ENCODE results near the gene SRP9. TPM values are rescaled to one million over a fixed set of nuclear protein-coding genes. Genes with fewer than 3 reads are reported as not detected.
"Not testable (repeated sequence)": the region's sequence is repeated elsewhere in the genome, so short reads cannot be mapped to it uniquely, and the experiment has no call there.

Gene SRP9
- total RNA-seq, 1 donor = 330 TPM

GRCh38 chr1:225794954-225795353, 17.3 kb downstream of the SRP9 start:
- TF ChIP-seq CTCF (IDR thresholded peaks at IDR 0.05; ENCODE audit: insufficient read depth, low read length) = no peak
- no peak overlapping the region for H3K4me3 ChIP-seq (ENCODE audit: low read depth, low read length)
- DNase-seq (ENCODE audit: low read depth) = no peak

- DNase-seq (ENCODE audit: low read depth); H3K4me3 ChIP-seq (ENCODE audit: low read depth, low read length): not testable (repeated sequence)
Observed at GRCh38 chr1:225796097-225796496, 18.5 kb downstream of the SRP9 start.

GRCh38 chr1:225801146-225801545, 23.5 kb downstream of the SRP9 start:
- not testable (repeated sequence) for H3K4me3 ChIP-seq (ENCODE audit: low read depth, low read length); DNase-seq (ENCODE audit: low read depth)

GRCh38 chr1:225806249-225806648, 28.6 kb downstream of the SRP9 start:
- H3K4me3 ChIP-seq (ENCODE audit: low read depth, low read length) = no peak overlapping the region
- DNase-seq (ENCODE audit: low read depth) = no peak
- TF ChIP-seq CTCF (IDR thresholded peaks at IDR 0.05; ENCODE audit: insufficient read depth, low read length) = no peak

- not testable (repeated sequence) for H3K4me3 ChIP-seq (ENCODE audit: low read depth, low read length)
Observed at GRCh38 chr1:225806736-225807135, 29.1 kb downstream of the SRP9 start.

GRCh38 chr1:225808136-225808535, 30.5 kb downstream of the SRP9 start:
- no peak overlapping the region for H3K4me3 ChIP-seq (ENCODE audit: low read depth, low read length)
- DNase-seq (ENCODE audit: low read depth) = no peak
- no peak for TF ChIP-seq CTCF (IDR thresholded peaks at IDR 0.05; ENCODE audit: insufficient read depth, low read length)

More at GRCh38 chr1:225806736-225807135, 29.1 kb downstream of the SRP9 start:
- not testable (repeated sequence) for DNase-seq (ENCODE audit: low read depth)

- peak within 1 kb of the TSS; percentile 91 for H3K4me3 ChIP-seq (ENCODE audit: low read depth, low read length)
- peak; percentile 59 for TF ChIP-seq CTCF (IDR thresholded peaks at IDR 0.05; ENCODE audit: insufficient read depth, low read length)
- peak; percentile 87 for DNase-seq (ENCODE audit: low read depth)
Observed at GRCh38 chr1:225809842-225810578, 32.4 kb downstream of the SRP9 start, which contains the start of gene EPHX1. Gene EPHX1, plus strand, starts transcription at chr1:225810124. Its CDS starts 18,606 bp downstream, at chr1:225828730.

- peak overlapping the region; percentile 91 for H3K4me3 ChIP-seq (ENCODE audit: low read depth, low read length)
- peak; percentile 28 for DNase-seq (ENCODE audit: low read depth)
Observed at GRCh38 chr1:225810579-225811538, 33.2 kb downstream of the SRP9 start.

Measured in fibroblast of the aortic adventitia (primary cell).